ENCODE data around the gene STK32C.

DNA sequence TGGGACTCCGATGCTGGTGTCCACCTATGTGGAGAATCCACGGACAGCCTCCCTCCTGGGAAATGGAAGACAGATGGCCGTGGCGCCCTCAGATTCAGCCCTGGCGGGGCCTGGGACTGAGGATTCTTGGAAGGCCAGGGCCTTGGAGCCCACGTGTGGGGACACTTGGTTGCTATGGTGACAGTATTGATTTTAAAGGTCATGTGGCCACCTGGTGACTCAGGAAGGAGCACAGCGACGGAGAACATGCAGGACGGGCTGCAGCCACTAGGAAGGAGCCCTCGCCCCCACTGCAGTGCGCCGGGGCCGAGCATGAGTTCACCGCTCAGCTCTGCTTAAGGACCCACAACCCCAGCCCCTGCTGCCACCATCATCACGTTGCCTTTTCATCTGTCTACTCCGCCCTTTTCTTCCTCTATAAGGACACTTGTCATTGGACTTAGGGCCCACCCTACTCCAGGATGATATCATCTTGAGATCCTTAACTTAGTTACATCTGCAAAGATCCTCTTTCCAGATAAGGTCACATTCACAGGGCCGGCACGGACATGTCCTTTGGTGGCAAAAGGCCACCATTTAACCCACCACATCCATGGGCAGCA, 3.7 kb upstream of the STK32C start:
- TF ChIP-seq POLR2A (IDR thresholded peaks at IDR 0.05; ENCODE audit: low read length) (no peak), EP300 (IDR thresholded peaks at IDR 0.05) (no peak), FOXS1 (CRISPR knock-in tag; IDR thresholded peaks at IDR 0.05) (no peak), CHD2 (IDR thresholded peaks at IDR 0.05; ENCODE audit: low read length, partially characterized antibody) (no peak), ZFP36 (IDR thresholded peaks at IDR 0.05; ENCODE audit: borderline replicate concordance, partially characterized antibody) (no peak)
- TF ChIP-seq, protein P1, sequence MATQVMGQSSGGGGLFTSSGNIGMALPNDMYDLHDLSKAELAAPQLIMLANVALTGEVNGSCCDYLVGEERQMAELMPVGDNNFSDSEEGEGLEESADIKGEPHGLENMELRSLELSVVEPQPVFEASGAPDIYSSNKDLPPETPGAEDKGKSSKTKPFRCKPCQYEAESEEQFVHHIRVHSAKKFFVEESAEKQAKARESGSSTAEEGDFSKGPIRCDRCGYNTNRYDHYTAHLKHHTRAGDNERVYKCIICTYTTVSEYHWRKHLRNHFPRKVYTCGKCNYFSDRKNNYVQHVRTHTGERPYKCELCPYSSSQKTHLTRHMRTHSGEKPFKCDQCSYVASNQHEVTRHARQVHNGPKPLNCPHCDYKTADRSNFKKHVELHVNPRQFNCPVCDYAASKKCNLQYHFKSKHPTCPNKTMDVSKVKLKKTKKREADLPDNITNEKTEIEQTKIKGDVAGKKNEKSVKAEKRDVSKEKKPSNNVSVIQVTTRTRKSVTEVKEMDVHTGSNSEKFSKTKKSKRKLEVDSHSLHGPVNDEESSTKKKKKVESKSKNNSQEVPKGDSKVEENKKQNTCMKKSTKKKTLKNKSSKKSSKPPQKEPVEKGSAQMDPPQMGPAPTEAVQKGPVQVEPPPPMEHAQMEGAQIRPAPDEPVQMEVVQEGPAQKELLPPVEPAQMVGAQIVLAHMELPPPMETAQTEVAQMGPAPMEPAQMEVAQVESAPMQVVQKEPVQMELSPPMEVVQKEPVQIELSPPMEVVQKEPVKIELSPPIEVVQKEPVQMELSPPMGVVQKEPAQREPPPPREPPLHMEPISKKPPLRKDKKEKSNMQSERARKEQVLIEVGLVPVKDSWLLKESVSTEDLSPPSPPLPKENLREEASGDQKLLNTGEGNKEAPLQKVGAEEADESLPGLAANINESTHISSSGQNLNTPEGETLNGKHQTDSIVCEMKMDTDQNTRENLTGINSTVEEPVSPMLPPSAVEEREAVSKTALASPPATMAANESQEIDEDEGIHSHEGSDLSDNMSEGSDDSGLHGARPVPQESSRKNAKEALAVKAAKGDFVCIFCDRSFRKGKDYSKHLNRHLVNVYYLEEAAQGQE (IDR thresholded peaks at IDR 0.05), result no peak
- TF ChIP-seq, protein P2, sequence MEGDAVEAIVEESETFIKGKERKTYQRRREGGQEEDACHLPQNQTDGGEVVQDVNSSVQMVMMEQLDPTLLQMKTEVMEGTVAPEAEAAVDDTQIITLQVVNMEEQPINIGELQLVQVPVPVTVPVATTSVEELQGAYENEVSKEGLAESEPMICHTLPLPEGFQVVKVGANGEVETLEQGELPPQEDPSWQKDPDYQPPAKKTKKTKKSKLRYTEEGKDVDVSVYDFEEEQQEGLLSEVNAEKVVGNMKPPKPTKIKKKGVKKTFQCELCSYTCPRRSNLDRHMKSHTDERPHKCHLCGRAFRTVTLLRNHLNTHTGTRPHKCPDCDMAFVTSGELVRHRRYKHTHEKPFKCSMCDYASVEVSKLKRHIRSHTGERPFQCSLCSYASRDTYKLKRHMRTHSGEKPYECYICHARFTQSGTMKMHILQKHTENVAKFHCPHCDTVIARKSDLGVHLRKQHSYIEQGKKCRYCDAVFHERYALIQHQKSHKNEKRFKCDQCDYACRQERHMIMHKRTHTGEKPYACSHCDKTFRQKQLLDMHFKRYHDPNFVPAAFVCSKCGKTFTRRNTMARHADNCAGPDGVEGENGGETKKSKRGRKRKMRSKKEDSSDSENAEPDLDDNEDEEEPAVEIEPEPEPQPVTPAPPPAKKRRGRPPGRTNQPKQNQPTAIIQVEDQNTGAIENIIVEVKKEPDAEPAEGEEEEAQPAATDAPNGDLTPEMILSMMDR (IDR thresholded peaks at IDR 0.05), result no peak
- TF ChIP-seq, protein P3, sequence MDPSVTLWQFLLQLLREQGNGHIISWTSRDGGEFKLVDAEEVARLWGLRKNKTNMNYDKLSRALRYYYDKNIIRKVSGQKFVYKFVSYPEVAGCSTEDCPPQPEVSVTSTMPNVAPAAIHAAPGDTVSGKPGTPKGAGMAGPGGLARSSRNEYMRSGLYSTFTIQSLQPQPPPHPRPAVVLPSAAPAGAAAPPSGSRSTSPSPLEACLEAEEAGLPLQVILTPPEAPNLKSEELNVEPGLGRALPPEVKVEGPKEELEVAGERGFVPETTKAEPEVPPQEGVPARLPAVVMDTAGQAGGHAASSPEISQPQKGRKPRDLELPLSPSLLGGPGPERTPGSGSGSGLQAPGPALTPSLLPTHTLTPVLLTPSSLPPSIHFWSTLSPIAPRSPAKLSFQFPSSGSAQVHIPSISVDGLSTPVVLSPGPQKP (IDR thresholded peaks at IDR 0.05; ENCODE audit: low read depth, low read length), result no peak

Measured in A549 (cell line).